Activated T-helper 2 cell treated with anti-CD3 and anti-CD28 coated beads, Interferon-gamma antibody, Interleukin-2, Interleukin-4, amounts not matched to agents 10 μg/mL and 5 μg/mL and 100 μg/mL, durations not matched to agents 14 hours and 24 hours and 36 hours (primary cell): ENCODE measurements around the gene UCHL3. TPM values are rescaled to one million over a fixed set of nuclear protein-coding genes. Genes with fewer than 3 reads are reported as not detected.

Experiments
- DNase-seq: peaks from one replicate; pipeline ENCODE4 v3.0.0; 2021; ENCODE audit warnings: low spot score
- H3K27ac Mint-ChIP-seq: one replicate; pipeline ENCODE4 v1.8.0; 2021; ENCODE audit warnings: mixed read lengths
- H3K27me3 Mint-ChIP-seq: one replicate; pipeline ENCODE4 v1.8.0; 2021; ENCODE audit warnings: low read depth, mixed read lengths
- H3K36me3 Mint-ChIP-seq: one replicate; pipeline ENCODE4 v1.8.0; 2021; ENCODE audit warnings: low read depth, mixed read lengths
- H3K4me1 Mint-ChIP-seq: one replicate; pipeline ENCODE4 v1.8.0; 2021; ENCODE audit warnings: low read depth, mixed read lengths
- H3K4me3 Mint-ChIP-seq: one replicate; pipeline ENCODE4 v1.8.0; 2021; ENCODE audit warnings: low read depth, mild to moderate bottlenecking, moderate library complexity, mixed read lengths
- H3K9me3 Mint-ChIP-seq: one replicate; pipeline ENCODE4 v1.8.0; 2021; ENCODE audit warnings: mixed read lengths
- intact Hi-C: fragments of 100-400 bp; cut with micrococcal nuclease; formaldehyde crosslinking; loops from one replicate; pipeline ENCODE4 v1.15.1; 2023
- total RNA-seq: library from RNA; stranded (reverse); gene quantifications from 2 replicates; pipeline ENCODE4 v1.2.3, GENCODE V29; 2022

UCHL3 gene
- total RNA-seq, 1 donor from 2014 or later = 35.4 TPM

- H3K27me3 Mint-ChIP-seq = no peaks in the 10 kb centered on the region
- no peaks in the 10 kb centered on the region for H3K9me3 Mint-ChIP-seq
- no peak for DNase-seq
- H3K27ac Mint-ChIP-seq = peak overlapping the region; percentile 73
- intact Hi-C loops = no loop called here
- peaks cover 18% of the 10 kb centered on the region for H3K4me1 Mint-ChIP-seq
- peaks cover 38% of the 10 kb centered on the region for H3K36me3 Mint-ChIP-seq
- H3K4me3 Mint-ChIP-seq = no peak overlapping the region
These were observed 8.7 kb downstream of the UCHL3 start for GRCh38 chr13:75558145-75558840.

DNA sequence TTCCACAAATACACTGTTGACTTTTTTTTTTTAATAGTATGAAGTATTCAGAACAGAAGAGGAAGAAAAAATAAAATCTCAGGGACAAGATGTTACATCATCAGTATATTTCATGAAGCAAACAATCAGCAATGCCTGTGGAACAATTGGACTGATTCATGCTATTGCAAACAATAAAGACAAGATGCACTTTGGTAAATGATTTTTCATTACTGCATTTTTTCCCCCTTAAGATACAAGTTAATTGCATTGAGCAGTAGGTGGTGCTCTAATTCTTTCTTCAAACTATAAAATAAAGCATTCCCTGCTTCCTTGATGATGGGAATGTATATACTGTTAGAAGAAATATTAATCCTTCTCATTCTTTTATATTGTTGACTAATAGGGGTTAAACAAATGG is 17.1 kb downstream of the UCHL3 start:
- H3K27me3 Mint-ChIP-seq = no peaks in the 10 kb centered on the region

GRCh38 chr13:75569576-75569975 is 20.0 kb downstream of the UCHL3 start:
- no peak for DNase-seq
- no peak overlapping the region for H3K27ac Mint-ChIP-seq
- H3K4me1 Mint-ChIP-seq = peaks cover 10% of the 10 kb centered on the region
- peaks cover 60% of the 10 kb centered on the region for H3K36me3 Mint-ChIP-seq
- H3K9me3 Mint-ChIP-seq = no peaks in the 10 kb centered on the region
- intact Hi-C loops = no loop called here
- no peak overlapping the region for H3K4me3 Mint-ChIP-seq
- no peaks in the 10 kb centered on the region for H3K27me3 Mint-ChIP-seq

More for the DNA sequence above, 17.1 kb downstream of the UCHL3 start:
- no peak for DNase-seq
- H3K4me1 Mint-ChIP-seq = peaks cover 10% of the 10 kb centered on the region
- no peaks in the 10 kb centered on the region for H3K9me3 Mint-ChIP-seq
- H3K27ac Mint-ChIP-seq = no peak overlapping the region
- H3K36me3 Mint-ChIP-seq = peaks cover 40% of the 10 kb centered on the region
- no peak overlapping the region for H3K4me3 Mint-ChIP-seq
- intact Hi-C loops = no loop called here

GRCh38 chr13:75579529-75579928 is 29.9 kb downstream of the UCHL3 start:
- H3K36me3 Mint-ChIP-seq = peaks cover 44% of the 10 kb centered on the region
- peaks cover 14% of the 10 kb centered on the region for H3K9me3 Mint-ChIP-seq
- H3K4me1 Mint-ChIP-seq = peaks cover 7% of the 10 kb centered on the region
- intact Hi-C loops = no loop called here
- H3K4me3 Mint-ChIP-seq = no peak overlapping the region
- DNase-seq = no peak
- no peaks in the 10 kb centered on the region for H3K27me3 Mint-ChIP-seq
- peak overlapping the region; percentile 49 for H3K27ac Mint-ChIP-seq

DNA sequence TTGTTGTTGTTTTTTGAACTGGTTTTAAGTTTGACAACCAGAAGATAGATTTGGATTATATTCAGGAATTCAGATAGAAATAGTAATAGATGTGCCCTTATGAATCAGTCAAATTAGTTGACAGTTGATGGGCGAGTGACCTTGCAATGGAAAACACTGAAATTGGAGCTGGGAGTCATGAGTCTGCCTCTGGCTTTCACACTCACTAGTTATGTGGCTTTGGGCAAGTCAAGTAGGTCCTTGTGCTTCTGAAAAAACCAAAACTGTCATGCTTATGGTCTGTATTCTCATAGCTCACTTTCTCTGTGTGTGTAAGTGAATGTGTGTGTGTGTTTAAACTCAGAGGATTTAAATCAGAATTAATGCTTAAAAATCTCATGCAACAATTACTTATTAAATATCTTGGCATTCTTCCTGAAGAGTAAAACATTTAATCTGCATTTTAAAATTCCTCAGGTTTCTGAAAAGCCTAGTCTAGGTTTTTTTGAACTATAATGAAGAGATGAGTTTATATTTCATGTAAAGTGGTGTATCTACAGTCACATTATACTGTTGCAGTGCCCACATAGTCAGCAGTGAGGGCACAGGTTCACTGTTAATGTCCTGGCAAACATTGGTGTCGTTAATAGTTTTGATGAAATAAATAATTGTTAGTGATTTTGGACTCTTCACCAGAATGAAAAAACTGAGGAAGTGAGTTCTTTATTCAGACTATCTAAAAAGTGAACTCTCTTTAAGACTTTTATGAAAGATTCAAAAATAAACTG is 32.5 kb downstream of the UCHL3 start:
- Mint-ChIP-seq H3K36me3 (peaks cover 39% of the 10 kb centered on the region), H3K4me3 (no peak overlapping the region), H3K9me3 (peaks cover 22% of the 10 kb centered on the region), H3K27ac (no peak overlapping the region), H3K27me3 (no peaks in the 10 kb centered on the region), H3K4me1 (peaks cover 7% of the 10 kb centered on the region)
- DNase-seq = no peak
- intact Hi-C loops = no loop called here

GRCh38 chr13:75583091-75583490 is 33.5 kb downstream of the UCHL3 start:
- intact Hi-C loops = no loop called here
- peaks cover 7% of the 10 kb centered on the region for H3K4me1 Mint-ChIP-seq
- no peak overlapping the region for H3K4me3 Mint-ChIP-seq
- H3K9me3 Mint-ChIP-seq = peaks cover 22% of the 10 kb centered on the region
- H3K36me3 Mint-ChIP-seq = peaks cover 41% of the 10 kb centered on the region
- H3K27ac Mint-ChIP-seq = no peak overlapping the region
- H3K27me3 Mint-ChIP-seq = no peaks in the 10 kb centered on the region
- no peak for DNase-seq

GRCh38 chr13:75585153-75585552 is 35.6 kb downstream of the UCHL3 start:
- H3K27me3 Mint-ChIP-seq = no peaks in the 10 kb centered on the region
- intact Hi-C loops = no loop called here
- H3K27ac Mint-ChIP-seq = no peak overlapping the region
- peaks cover 38% of the 10 kb centered on the region for H3K36me3 Mint-ChIP-seq
- H3K9me3 Mint-ChIP-seq = peaks cover 22% of the 10 kb centered on the region
- no peak overlapping the region for H3K4me3 Mint-ChIP-seq
- DNase-seq = no peak
- no peaks in the 10 kb centered on the region for H3K4me1 Mint-ChIP-seq

DNA sequence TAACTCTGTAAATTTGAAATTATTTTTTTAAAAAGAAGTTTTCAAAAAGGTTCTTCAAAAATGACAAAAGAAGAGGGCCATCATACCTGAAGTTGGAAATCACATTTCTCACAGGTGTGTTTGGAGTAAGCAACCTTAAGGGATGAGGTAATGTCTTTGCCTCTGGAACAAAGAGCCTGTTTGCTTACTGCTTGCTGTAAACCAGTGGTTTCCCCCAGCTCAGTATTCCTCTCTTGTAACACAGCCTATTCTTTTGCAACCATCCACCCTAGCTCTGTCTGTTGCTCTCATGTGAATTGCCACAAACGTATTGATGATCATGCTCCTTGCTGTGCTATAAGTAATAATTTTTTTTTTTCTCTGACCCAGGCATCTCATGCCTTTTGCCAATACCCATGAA is 38.1 kb downstream of the UCHL3 start:
- H3K9me3 Mint-ChIP-seq = peaks cover 22% of the 10 kb centered on the region
- H3K27me3 Mint-ChIP-seq = no peaks in the 10 kb centered on the region
- intact Hi-C loops = no loop called here
- H3K27ac Mint-ChIP-seq = no peak overlapping the region
- peaks cover 41% of the 10 kb centered on the region for H3K36me3 Mint-ChIP-seq
- H3K4me3 Mint-ChIP-seq = no peak overlapping the region
- no peaks in the 10 kb centered on the region for H3K4me1 Mint-ChIP-seq
- DNase-seq = no peak

DNA sequence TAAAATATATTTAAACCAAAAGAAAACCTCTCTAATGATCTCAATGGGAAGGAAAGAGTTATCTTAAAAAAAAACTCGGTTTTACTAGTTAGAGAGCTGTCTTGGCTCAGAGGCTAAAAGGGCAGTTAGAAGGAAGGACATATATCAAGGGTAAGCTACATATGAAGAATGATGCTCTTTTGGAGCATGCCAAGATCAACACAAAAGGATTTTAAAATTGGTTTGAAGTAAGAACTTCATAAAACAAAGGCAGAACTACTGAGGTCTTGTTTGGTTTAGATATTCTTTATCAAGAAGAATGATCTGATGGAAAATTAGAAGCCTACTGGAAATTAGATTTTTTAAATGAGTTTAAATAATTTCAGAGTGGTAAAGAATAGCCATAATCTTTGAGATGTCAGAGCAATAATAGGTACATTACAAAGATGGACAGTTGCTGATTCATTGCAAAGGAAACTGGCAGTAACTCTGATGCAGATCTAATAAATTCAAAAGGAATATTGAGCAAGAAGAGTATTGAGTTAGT is 47.1 kb downstream of the UCHL3 start:
- Mint-ChIP-seq H3K4me1 (no peaks in the 10 kb centered on the region), H3K4me3 (no peak overlapping the region), H3K27ac (no peak overlapping the region), H3K9me3 (no peaks in the 10 kb centered on the region), H3K27me3 (no peaks in the 10 kb centered on the region), H3K36me3 (peaks cover 28% of the 10 kb centered on the region)
- DNase-seq = no peak
- intact Hi-C loops = no loop called here

DNA sequence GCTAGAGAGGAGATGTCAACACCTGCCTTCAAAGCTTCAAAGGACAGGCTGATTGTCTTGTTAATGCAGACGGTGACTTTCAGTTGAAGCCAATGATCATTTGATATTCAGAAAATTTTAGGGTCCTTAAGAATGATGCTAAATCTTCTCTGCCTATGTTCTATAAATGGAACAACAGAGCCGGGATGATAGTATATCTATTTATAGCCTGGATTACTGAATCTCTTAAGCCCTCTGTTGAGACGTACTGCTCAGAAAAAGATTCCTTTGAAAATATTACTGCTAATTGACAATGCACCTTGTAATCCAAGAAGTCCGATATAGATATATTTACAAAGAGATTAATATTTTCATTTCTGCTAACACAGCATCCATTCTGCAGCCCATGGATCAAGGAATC is 50.8 kb downstream of the UCHL3 start:
- H3K4me1 Mint-ChIP-seq = no peaks in the 10 kb centered on the region
- H3K36me3 Mint-ChIP-seq = peaks cover 28% of the 10 kb centered on the region
- no peak overlapping the region for H3K27ac Mint-ChIP-seq
- intact Hi-C loops = no loop called here
- no peaks in the 10 kb centered on the region for H3K27me3 Mint-ChIP-seq
- H3K4me3 Mint-ChIP-seq = no peak overlapping the region
- no peak for DNase-seq
- H3K9me3 Mint-ChIP-seq = no peaks in the 10 kb centered on the region

DNA sequence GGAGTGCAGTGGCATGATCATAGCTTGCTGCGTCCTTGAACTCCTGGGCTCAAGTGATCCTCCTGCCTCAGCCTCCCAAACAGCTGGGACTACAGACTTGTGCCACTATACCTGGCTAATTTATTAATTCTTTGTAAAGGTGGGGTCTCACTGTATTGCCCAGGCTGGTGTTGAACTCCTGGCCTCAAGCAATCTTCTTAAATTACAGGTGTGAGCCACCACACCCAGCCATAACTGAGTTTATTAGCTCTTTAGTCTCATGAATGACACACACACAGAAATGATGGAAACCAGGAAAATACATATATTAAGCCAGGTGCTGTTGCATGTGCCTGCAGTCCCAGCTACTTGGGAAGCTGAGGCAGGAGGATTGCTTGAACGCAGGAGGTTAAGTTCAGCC is 53.4 kb downstream of the UCHL3 start:
- no peak for DNase-seq
- Mint-ChIP-seq H3K27me3 (no peaks in the 10 kb centered on the region), H3K4me1 (no peaks in the 10 kb centered on the region), H3K4me3 (no peak overlapping the region), H3K9me3 (no peaks in the 10 kb centered on the region), H3K27ac (no peak overlapping the region), H3K36me3 (peaks cover 20% of the 10 kb centered on the region)
- intact Hi-C loops = no loop called here

GRCh38 chr13:75607447-75607846 is 57.9 kb downstream of the UCHL3 start:
- H3K4me3 Mint-ChIP-seq = no peak overlapping the region
- no peak for DNase-seq
- H3K27me3 Mint-ChIP-seq = no peaks in the 10 kb centered on the region
- no peak overlapping the region for H3K27ac Mint-ChIP-seq
- intact Hi-C loops = no loop called here
- H3K4me1 Mint-ChIP-seq = no peaks in the 10 kb centered on the region
- H3K36me3 Mint-ChIP-seq = peaks cover 11% of the 10 kb centered on the region
- H3K9me3 Mint-ChIP-seq = no peaks in the 10 kb centered on the region

GRCh38 chr13:75610466-75610865 is 60.9 kb downstream of the UCHL3 start:
- intact Hi-C loops = no loop called here
- Mint-ChIP-seq H3K27me3 (no peaks in the 10 kb centered on the region), H3K27ac (no peak overlapping the region), H3K4me1 (no peaks in the 10 kb centered on the region), H3K4me3 (no peak overlapping the region), H3K9me3 (no peaks in the 10 kb centered on the region), H3K36me3 (peaks cover 11% of the 10 kb centered on the region)
- DNase-seq = no peak
